Measurements from ENCODE around the gene ATP6V1B1. TPM values are rescaled to one million over a fixed set of nuclear protein-coding genes. Genes with fewer than 3 reads are reported as not detected.

The ATP6V1B1 gene
- total RNA-seq, 2 experiments from 2014 or later: not detected

DNA sequence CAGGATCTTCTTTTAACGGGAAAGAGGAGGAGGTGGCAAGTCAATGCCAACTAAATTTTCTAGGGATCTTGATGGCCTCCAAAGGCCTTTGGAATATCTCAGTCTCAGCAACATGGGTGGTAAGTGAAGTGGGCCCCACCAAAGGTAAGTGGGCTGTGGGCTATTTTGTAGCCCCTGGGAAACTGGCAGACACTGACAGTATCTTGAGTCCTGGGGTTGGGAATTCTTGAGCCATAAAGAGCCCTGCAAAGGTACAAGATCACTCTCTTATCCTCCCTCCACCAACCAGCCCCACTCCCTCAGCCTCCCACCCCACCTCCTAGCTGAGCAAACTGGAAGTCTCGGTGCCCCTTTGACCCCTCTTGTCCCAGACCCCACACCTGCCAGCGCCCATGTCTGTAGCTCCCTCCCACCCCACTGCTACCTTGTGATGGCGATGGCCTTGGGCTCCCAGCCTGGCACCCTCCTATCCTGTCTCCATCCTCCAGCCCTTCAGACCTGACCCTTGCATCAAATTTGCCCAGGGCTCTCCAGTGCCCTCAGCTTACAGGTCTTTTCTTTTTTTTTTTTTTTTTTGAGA, 8.5 kb downstream of the ATP6V1B1 start:
- intact Hi-C loops (cut with micrococcal nuclease): no loop called here
- CTCF ChIA-PET: interaction anchor here (0.5 to 4.6 kb wide), 4 partner anchors 41 to 83 kb away, joined by 3 to 57 read pairs (median 4); no protein-coding TSS in a partner anchor
- DNase-seq: no peak
- H3K36me3 Mint-ChIP-seq (ENCODE audit: low read depth): no peaks in the 10 kb centered on the region
- H3K27me3 Mint-ChIP-seq (ENCODE audit: low read depth): peaks cover 6% of the 10 kb centered on the region
- H3K4me3 Mint-ChIP-seq: no peak overlapping the region
- H3K4me1 Mint-ChIP-seq (ENCODE audit: low read depth): peaks cover 13% of the 10 kb centered on the region
- H3K27ac Mint-ChIP-seq: no peak overlapping the region
- no peaks in the 10 kb centered on the region for H3K9me3 Mint-ChIP-seq

GRCh38 chr2:70946832-70947442, 11.2 kb downstream of the ATP6V1B1 start:
- no peak overlapping the region for H3K4me3 Mint-ChIP-seq
- no peaks in the 10 kb centered on the region for H3K9me3 Mint-ChIP-seq
- H3K27me3 Mint-ChIP-seq (ENCODE audit: low read depth): peaks cover 6% of the 10 kb centered on the region
- peaks cover 13% of the 10 kb centered on the region for H3K4me1 Mint-ChIP-seq (ENCODE audit: low read depth)
- H3K27ac Mint-ChIP-seq: no peak overlapping the region
- CTCF ChIA-PET: interaction anchor here (0.7 to 4.6 kb wide), 30 partner anchors 8 to 643 kb away, joined by 3 to 95 read pairs (median 6); partner anchors contain the start of genes ATP6V1B1 and FIGLA
- no peaks in the 10 kb centered on the region for H3K36me3 Mint-ChIP-seq (ENCODE audit: low read depth)
- peak; percentile 81 for DNase-seq
- intact Hi-C loops (cut with micrococcal nuclease): loop anchor here (1.0 to 2.0 kb wide), 7 partner anchors 28 to 643 kb away; partner anchors contain the start of gene ANKRD53

GRCh38 chr2:70947556-70948184, 12.0 kb downstream of the ATP6V1B1 start:
- peak; percentile 12 for DNase-seq
- Mint-ChIP-seq H3K27me3 (ENCODE audit: low read depth) (peaks cover 6% of the 10 kb centered on the region), H3K36me3 (ENCODE audit: low read depth) (no peaks in the 10 kb centered on the region), H3K4me1 (ENCODE audit: low read depth) (peaks cover 13% of the 10 kb centered on the region), H3K4me3 (peak overlapping the region; percentile 79), H3K9me3 (no peaks in the 10 kb centered on the region), H3K27ac (no peak overlapping the region)
- intact Hi-C loops (cut with micrococcal nuclease): loop anchor here (1.0 to 2.0 kb wide), 8 partner anchors 29 to 643 kb away; partner anchors contain the start of genes ANKRD53 and TEX261
- CTCF ChIA-PET: interaction anchor here (0.5 to 4.6 kb wide), 47 partner anchors 9 to 1101 kb away, joined by 3 to 95 read pairs (median 5); partner anchors contain the start of genes ANKRD53, ATP6V1B1, C2orf42 and FIGLA

- H3K36me3 Mint-ChIP-seq (ENCODE audit: low read depth): no peaks in the 10 kb centered on the region
These were observed 12.8 kb downstream of the ATP6V1B1 start for GRCh38 chr2:70948337-70949003.

DNA sequence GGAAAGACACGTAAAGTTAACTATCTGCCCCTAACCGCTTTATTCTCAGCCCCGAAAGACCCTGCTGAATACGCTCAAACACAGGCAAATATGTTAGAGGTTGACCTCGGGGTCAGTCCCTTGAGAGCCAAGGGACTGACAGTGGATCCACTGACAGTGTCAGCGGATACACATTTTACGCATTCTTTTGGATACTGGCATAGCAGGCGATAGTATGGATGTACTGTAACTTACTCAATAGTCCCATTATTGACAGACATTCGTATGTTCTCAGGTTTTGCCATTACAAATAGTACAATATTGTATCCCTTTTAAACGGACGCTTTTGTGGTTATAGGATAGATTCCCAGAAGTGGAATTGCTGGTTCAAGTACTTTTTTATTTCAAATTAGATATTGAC, 13.4 kb downstream of the ATP6V1B1 start:
- Mint-ChIP-seq H3K9me3 (no peaks in the 10 kb centered on the region), H3K27ac (no peak overlapping the region), H3K36me3 (ENCODE audit: low read depth) (no peaks in the 10 kb centered on the region), H3K27me3 (ENCODE audit: low read depth) (peaks cover 6% of the 10 kb centered on the region), H3K4me1 (ENCODE audit: low read depth) (peaks cover 13% of the 10 kb centered on the region), H3K4me3 (no peak overlapping the region)
- CTCF ChIA-PET: interaction anchor here (0.6 to 4.6 kb wide), 29 partner anchors 9 to 305 kb away, joined by 3 to 95 read pairs (median 6); partner anchors contain the start of genes ANKRD53 and FIGLA
- intact Hi-C loops (cut with micrococcal nuclease): no loop called here
- DNase-seq: peak; percentile 1

More at GRCh38 chr2:70948337-70949003, 12.8 kb downstream of the ATP6V1B1 start:
- intact Hi-C loops (cut with micrococcal nuclease): loop anchor here (1.0 kb wide), 1 partner anchor 46 kb away; the partner anchor contains the start of gene TEX261
- H3K9me3 Mint-ChIP-seq: no peaks in the 10 kb centered on the region
- no peak overlapping the region for H3K27ac Mint-ChIP-seq
- CTCF ChIA-PET: interaction anchor here (0.5 to 4.6 kb wide), 45 partner anchors 10 to 1102 kb away, joined by 3 to 95 read pairs (median 5); partner anchors contain the start of genes ANKRD53, ATP6V1B1, C2orf42 and FIGLA
- H3K4me3 Mint-ChIP-seq: peak overlapping the region; percentile 79
- DNase-seq: peak; percentile 87
- H3K27me3 Mint-ChIP-seq (ENCODE audit: low read depth): peaks cover 6% of the 10 kb centered on the region
- H3K4me1 Mint-ChIP-seq (ENCODE audit: low read depth): peaks cover 13% of the 10 kb centered on the region

GRCh38 chr2:70954886-70955285, 19.2 kb downstream of the ATP6V1B1 start:
- Mint-ChIP-seq H3K9me3 (no peaks in the 10 kb centered on the region), H3K36me3 (ENCODE audit: low read depth) (no peaks in the 10 kb centered on the region), H3K4me1 (ENCODE audit: low read depth) (peaks cover 2% of the 10 kb centered on the region), H3K4me3 (no peak overlapping the region), H3K27ac (no peak overlapping the region), H3K27me3 (ENCODE audit: low read depth) (peaks cover 15% of the 10 kb centered on the region)
- CTCF ChIA-PET: interaction anchor here (1.6 to 1.8 kb wide), 4 partner anchors 10 to 35 kb away, joined by 5 to 8 read pairs (median 7); no protein-coding TSS in a partner anchor
- peak; percentile 1 for DNase-seq
- intact Hi-C loops (cut with micrococcal nuclease): no loop called here

DNA sequence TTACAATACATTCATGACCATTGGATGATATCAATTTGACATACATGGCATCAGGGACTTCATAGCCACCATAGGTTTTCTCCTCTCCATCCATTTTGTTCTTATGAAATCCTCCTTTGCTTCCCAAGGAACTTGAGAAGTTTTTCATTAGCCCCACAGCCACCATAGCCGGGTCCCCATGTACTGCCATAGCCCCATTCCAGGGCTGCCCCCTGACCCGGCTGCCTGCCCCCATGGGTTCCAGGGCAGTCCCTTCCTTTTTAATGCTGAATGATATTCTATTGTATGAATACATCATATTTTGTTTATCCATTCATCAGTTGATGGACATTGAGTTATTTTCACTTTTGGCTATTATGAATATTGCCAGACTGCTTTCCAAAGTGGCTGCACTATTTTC, 20.4 kb downstream of the ATP6V1B1 start:
- no peak overlapping the region for H3K27ac Mint-ChIP-seq
- no peak for DNase-seq
- H3K4me1 Mint-ChIP-seq (ENCODE audit: low read depth): peaks cover 2% of the 10 kb centered on the region
- H3K9me3 Mint-ChIP-seq: no peaks in the 10 kb centered on the region
- no peak overlapping the region for H3K4me3 Mint-ChIP-seq
- H3K27me3 Mint-ChIP-seq (ENCODE audit: low read depth): peaks cover 18% of the 10 kb centered on the region
- CTCF ChIA-PET: no interaction called here
- intact Hi-C loops (cut with micrococcal nuclease): no loop called here
- H3K36me3 Mint-ChIP-seq (ENCODE audit: low read depth): no peaks in the 10 kb centered on the region

DNA sequence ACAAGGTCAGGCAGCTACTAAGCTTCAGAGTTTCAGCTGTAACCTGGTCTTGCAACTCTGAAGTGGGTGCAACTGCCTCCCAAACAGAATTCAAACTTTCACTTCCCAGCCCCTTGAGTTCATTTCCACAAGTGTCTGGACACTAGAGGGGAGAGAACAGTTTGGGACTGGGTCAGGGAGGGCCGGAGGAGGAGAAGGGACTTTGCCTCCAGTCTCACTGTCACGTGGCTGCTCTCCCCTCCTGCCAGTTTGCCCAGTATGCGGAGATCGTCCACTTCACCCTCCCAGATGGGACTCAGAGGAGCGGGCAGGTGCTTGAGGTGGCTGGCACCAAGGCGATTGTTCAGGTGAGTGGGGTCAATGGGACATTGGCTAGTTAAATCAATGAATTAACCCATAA, 22.1 kb downstream of the ATP6V1B1 start:
- Mint-ChIP-seq H3K27me3 (ENCODE audit: low read depth) (peaks cover 18% of the 10 kb centered on the region), H3K27ac (no peak overlapping the region), H3K4me1 (ENCODE audit: low read depth) (peaks cover 2% of the 10 kb centered on the region), H3K36me3 (ENCODE audit: low read depth) (no peaks in the 10 kb centered on the region), H3K4me3 (no peak overlapping the region), H3K9me3 (no peaks in the 10 kb centered on the region)
- intact Hi-C loops (cut with micrococcal nuclease): no loop called here
- peak; percentile 1 for DNase-seq
- CTCF ChIA-PET: interaction anchor here (1.3 kb wide), 1 partner anchor 10 kb away, joined by 4 read pairs; no protein-coding TSS in a partner anchor

DNA sequence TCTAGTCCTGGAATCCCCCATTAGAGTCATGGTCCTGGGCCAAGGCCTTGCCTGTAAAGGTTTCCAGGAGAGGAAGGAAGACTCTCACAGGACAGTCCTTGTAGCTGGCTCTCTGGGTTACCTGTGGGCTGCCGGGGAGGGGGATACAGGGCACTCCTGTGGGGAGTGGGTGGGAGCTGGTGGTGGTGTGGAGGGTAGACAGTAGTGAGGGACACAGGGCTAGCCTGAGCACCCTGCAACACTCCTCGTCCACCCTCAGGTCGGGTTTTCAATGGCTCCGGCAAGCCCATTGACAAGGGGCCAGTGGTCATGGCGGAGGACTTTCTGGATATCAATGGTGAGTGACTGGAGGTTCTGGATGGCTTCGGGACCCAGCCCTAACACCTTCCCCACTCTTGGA, 23.1 kb downstream of the ATP6V1B1 start:
- no peak for DNase-seq
- H3K27ac Mint-ChIP-seq: no peak overlapping the region

GRCh38 chr2:70959271-70959761, 23.6 kb downstream of the ATP6V1B1 start:
- intact Hi-C loops (cut with micrococcal nuclease): no loop called here
- H3K27me3 Mint-ChIP-seq (ENCODE audit: low read depth): peaks cover 31% of the 10 kb centered on the region
- DNase-seq: peak; percentile 3
- peaks cover 2% of the 10 kb centered on the region for H3K4me1 Mint-ChIP-seq (ENCODE audit: low read depth)
- no peaks in the 10 kb centered on the region for H3K9me3 Mint-ChIP-seq
- no peak overlapping the region for H3K4me3 Mint-ChIP-seq
- no peaks in the 10 kb centered on the region for H3K36me3 Mint-ChIP-seq (ENCODE audit: low read depth)
- CTCF ChIA-PET: interaction anchor here (0.6 to 1.4 kb wide), 5 partner anchors 11 to 300 kb away, joined by 3 to 11 read pairs (median 3); no protein-coding TSS in a partner anchor
- no peak overlapping the region for H3K27ac Mint-ChIP-seq

More for the DNA sequence above, 23.1 kb downstream of the ATP6V1B1 start:
- Mint-ChIP-seq H3K9me3 (no peaks in the 10 kb centered on the region), H3K4me3 (no peak overlapping the region), H3K27me3 (ENCODE audit: low read depth) (peaks cover 26% of the 10 kb centered on the region), H3K36me3 (ENCODE audit: low read depth) (no peaks in the 10 kb centered on the region), H3K4me1 (ENCODE audit: low read depth) (peaks cover 2% of the 10 kb centered on the region)
- intact Hi-C loops (cut with micrococcal nuclease): no loop called here
- CTCF ChIA-PET: interaction anchor here (0.5 to 1.3 kb wide), 4 partner anchors 10 to 301 kb away, joined by 3 to 4 read pairs (median 3); no protein-coding TSS in a partner anchor
